Measurements from ENCODE around the gene COL5A1. TPM values are rescaled to one million over a fixed set of nuclear protein-coding genes. Genes with fewer than 3 reads are reported as not detected.

COL5A1 gene
- total RNA-seq, 1 donor from 2014 or later: 6.1 TPM

GRCh38 chr9:134731497-134732391, 90.1 kb downstream of the COL5A1 start:
- no peak overlapping the region for H3K4me3 Mint-ChIP-seq
- no peak overlapping the region for H3K4me3 ChIP-seq
- H3K79me2 ChIP-seq (ENCODE audit: low read depth): no peaks in the 10 kb centered on the region
- H3K27me3 Mint-ChIP-seq (ENCODE audit: insufficient read depth, low read depth): peaks cover 8% of the 10 kb centered on the region
- H3K4me2 ChIP-seq: no peak overlapping the region
- H3K27ac Mint-ChIP-seq: no peak overlapping the region
- H3K36me3 ChIP-seq: no peaks in the 10 kb centered on the region
- H3K9me3 Mint-ChIP-seq: no peaks in the 10 kb centered on the region
- no peak for DNase-seq (ENCODE audit: low spot score)
- no peak overlapping the region for H2AFZ ChIP-seq (replicated peaks)
- H3K27ac ChIP-seq: no peak overlapping the region
- no peaks in the 10 kb centered on the region for H3K27me3 ChIP-seq
- no peak overlapping the region for H3K9ac ChIP-seq
- H3K4me1 ChIP-seq: no peaks in the 10 kb centered on the region
- no peaks in the 10 kb centered on the region for H3K36me3 Mint-ChIP-seq
- peaks cover 5% of the 10 kb centered on the region for H3K4me1 Mint-ChIP-seq
- no peaks in the 10 kb centered on the region for H3F3A ChIP-seq (ENCODE audit: low read depth)
- TF ChIP-seq, protein P1, sequence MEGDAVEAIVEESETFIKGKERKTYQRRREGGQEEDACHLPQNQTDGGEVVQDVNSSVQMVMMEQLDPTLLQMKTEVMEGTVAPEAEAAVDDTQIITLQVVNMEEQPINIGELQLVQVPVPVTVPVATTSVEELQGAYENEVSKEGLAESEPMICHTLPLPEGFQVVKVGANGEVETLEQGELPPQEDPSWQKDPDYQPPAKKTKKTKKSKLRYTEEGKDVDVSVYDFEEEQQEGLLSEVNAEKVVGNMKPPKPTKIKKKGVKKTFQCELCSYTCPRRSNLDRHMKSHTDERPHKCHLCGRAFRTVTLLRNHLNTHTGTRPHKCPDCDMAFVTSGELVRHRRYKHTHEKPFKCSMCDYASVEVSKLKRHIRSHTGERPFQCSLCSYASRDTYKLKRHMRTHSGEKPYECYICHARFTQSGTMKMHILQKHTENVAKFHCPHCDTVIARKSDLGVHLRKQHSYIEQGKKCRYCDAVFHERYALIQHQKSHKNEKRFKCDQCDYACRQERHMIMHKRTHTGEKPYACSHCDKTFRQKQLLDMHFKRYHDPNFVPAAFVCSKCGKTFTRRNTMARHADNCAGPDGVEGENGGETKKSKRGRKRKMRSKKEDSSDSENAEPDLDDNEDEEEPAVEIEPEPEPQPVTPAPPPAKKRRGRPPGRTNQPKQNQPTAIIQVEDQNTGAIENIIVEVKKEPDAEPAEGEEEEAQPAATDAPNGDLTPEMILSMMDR (IDR thresholded peaks at IDR 0.05): no peak
- TF ChIP-seq EZH2phosphoT487 (IDR thresholded peaks at IDR 0.05) (no peak), EZH2 (IDR thresholded peaks at IDR 0.05) (no peak)
- no peaks in the 10 kb centered on the region for H3K9me3 ChIP-seq (ENCODE audit: low read depth)
- H4K20me1 ChIP-seq (ENCODE audit: low read depth): no peaks in the 10 kb centered on the region

- H3K4me2 ChIP-seq: no peak overlapping the region
- no peaks in the 10 kb centered on the region for H3F3A ChIP-seq (ENCODE audit: low read depth)
- no peaks in the 10 kb centered on the region for H3K36me3 ChIP-seq
- H3K9me3 Mint-ChIP-seq: no peaks in the 10 kb centered on the region
- H4K20me1 ChIP-seq (ENCODE audit: low read depth): no peaks in the 10 kb centered on the region
- H3K4me3 ChIP-seq: no peak overlapping the region
- no peak overlapping the region for H3K27ac Mint-ChIP-seq
- TF ChIP-seq, protein P1 (IDR thresholded peaks at IDR 0.05): no peak
- TF ChIP-seq EZH2 (IDR thresholded peaks at IDR 0.05): no peak
- no peak for TF ChIP-seq EZH2phosphoT487 (IDR thresholded peaks at IDR 0.05)
- H3K27ac ChIP-seq: no peak overlapping the region
- H3K9ac ChIP-seq: no peak overlapping the region
- H3K9me3 ChIP-seq (ENCODE audit: low read depth): no peaks in the 10 kb centered on the region
- no peaks in the 10 kb centered on the region for H3K79me2 ChIP-seq (ENCODE audit: low read depth)
- no peaks in the 10 kb centered on the region for H3K36me3 Mint-ChIP-seq
- peaks cover 9% of the 10 kb centered on the region for H3K27me3 Mint-ChIP-seq (ENCODE audit: insufficient read depth, low read depth)
- H2AFZ ChIP-seq (replicated peaks): no peak overlapping the region
- peaks cover 5% of the 10 kb centered on the region for H3K4me1 Mint-ChIP-seq
- no peak for DNase-seq (ENCODE audit: low spot score)
- H3K4me3 Mint-ChIP-seq: no peak overlapping the region
- no peaks in the 10 kb centered on the region for H3K27me3 ChIP-seq
- no peaks in the 10 kb centered on the region for H3K4me1 ChIP-seq
Observed at GRCh38 chr9:134732392-134733110, 90.9 kb downstream of the COL5A1 start.

- H3K4me3 ChIP-seq: no peak overlapping the region
- no peaks in the 10 kb centered on the region for H3K36me3 ChIP-seq
- Mint-ChIP-seq H3K4me1 (peaks cover 5% of the 10 kb centered on the region), H3K27me3 (ENCODE audit: insufficient read depth, low read depth) (peaks cover 9% of the 10 kb centered on the region), H3K27ac (no peak overlapping the region), H3K36me3 (no peaks in the 10 kb centered on the region), H3K9me3 (no peaks in the 10 kb centered on the region), H3K4me3 (no peak overlapping the region)
- TF ChIP-seq EZH2 (IDR thresholded peaks at IDR 0.05) (no peak), EZH2phosphoT487 (IDR thresholded peaks at IDR 0.05) (no peak)
- TF ChIP-seq, protein P1 (IDR thresholded peaks at IDR 0.05): no peak
- H3F3A ChIP-seq (ENCODE audit: low read depth): no peaks in the 10 kb centered on the region
- no peak for DNase-seq (ENCODE audit: low spot score)
- no peak overlapping the region for H3K27ac ChIP-seq
- H3K9me3 ChIP-seq (ENCODE audit: low read depth): no peaks in the 10 kb centered on the region
- H3K79me2 ChIP-seq (ENCODE audit: low read depth): no peaks in the 10 kb centered on the region
- no peaks in the 10 kb centered on the region for H3K4me1 ChIP-seq
- no peak overlapping the region for H3K9ac ChIP-seq
- H3K4me2 ChIP-seq: no peak overlapping the region
- H4K20me1 ChIP-seq (ENCODE audit: low read depth): no peaks in the 10 kb centered on the region
- no peaks in the 10 kb centered on the region for H3K27me3 ChIP-seq
- H2AFZ ChIP-seq (replicated peaks): no peak overlapping the region
Observed at GRCh38 chr9:134733480-134734232, 92.1 kb downstream of the COL5A1 start.
